Measurements from ENCODE around the gene VTI1A. TPM values are rescaled to one million over a fixed set of nuclear protein-coding genes. Genes with fewer than 3 reads are reported as not detected.

VTI1A gene
- total and polyA plus RNA-seq, 9 of the 15 experiments (the other 6 are each of a cell fraction or from before 2014, with no cell fraction given), result 9.3 to 21.4 (median 16.0) TPM

DNA sequence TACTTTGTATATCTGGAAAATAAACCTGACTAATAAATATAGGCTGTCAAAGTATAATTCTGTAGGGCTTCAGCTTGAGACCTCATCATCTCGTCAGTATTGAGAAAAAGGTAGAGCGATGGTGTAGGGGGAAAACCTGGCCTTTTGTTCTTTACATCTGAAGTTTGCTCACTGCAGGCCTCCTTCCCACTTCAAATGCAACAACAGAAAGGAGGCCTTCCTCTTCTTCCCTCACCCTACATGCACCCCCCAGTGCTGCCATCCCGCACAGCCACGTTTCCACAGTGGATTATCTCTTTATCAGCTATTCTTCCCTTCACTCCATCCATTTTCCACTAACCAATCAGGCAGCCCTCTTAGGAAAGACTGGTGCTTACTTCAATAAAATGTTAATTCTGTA is 112.3 kb downstream of the VTI1A start:
- no peak overlapping the region for H3K27ac ChIP-seq (ENCODE audit: extremely low read depth, low read depth, low read length)
- no peaks in the 10 kb centered on the region for H4K20me1 ChIP-seq (replicated peaks; ENCODE audit: control insufficient read depth, insufficient read depth, low read length)
- CTCF ChIA-PET (ENCODE audit: low intra/inter-chr PET ratio), result no interaction called here
- BruUV-seq (replicated peaks), result no TSS peak
- H3K9me3 ChIP-seq (replicated peaks; ENCODE audit: control insufficient read depth, insufficient read depth, low read depth, low read length), result no peaks in the 10 kb centered on the region
- WGBS (ENCODE audit: insufficient coverage, low coverage, missing lambda C conversion rate), result 48% methylated on average over 4 of the region's 4 CpGs
- ATAC-seq (no peak), FAIRE-seq (no peak), DNase-seq (ENCODE audit: extremely low read depth in 1 of 4, low spot score in 3 of 4) (no peak)
- no peak overlapping the region for H3K4me2 ChIP-seq (ENCODE audit: insufficient read depth, low read length)
- no peak for TF ChIP-seq PRPF4 (IDR thresholded peaks at IDR 0.05; ENCODE audit: insufficient read depth, low read depth, low read length, poor library complexity, severe bottlenecking)
- TF ChIP-seq ZNF124 (CRISPR knock-in tag; IDR thresholded peaks at IDR 0.05), result no peak
- no peak for TF ChIP-seq TEAD2 (tag; IDR thresholded peaks at IDR 0.05)
- TF ChIP-seq, protein P1, sequence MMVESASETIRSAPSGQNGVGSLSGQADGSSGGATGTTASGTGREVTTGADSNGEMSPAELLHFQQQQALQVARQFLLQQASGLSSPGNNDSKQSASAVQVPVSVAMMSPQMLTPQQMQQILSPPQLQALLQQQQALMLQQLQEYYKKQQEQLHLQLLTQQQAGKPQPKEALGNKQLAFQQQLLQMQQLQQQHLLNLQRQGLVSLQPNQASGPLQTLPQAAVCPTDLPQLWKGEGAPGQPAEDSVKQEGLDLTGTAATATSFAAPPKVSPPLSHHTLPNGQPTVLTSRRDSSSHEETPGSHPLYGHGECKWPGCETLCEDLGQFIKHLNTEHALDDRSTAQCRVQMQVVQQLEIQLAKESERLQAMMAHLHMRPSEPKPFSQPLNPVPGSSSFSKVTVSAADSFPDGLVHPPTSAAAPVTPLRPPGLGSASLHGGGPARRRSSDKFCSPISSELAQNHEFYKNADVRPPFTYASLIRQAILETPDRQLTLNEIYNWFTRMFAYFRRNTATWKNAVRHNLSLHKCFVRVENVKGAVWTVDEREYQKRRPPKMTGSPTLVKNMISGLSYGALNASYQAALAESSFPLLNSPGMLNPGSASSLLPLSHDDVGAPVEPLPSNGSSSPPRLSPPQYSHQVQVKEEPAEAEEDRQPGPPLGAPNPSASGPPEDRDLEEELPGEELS (CRISPR knock-in tag; IDR thresholded peaks at IDR 0.05; ENCODE audit: borderline replicate concordance), result no peak
- TF ChIP-seq, protein P2, sequence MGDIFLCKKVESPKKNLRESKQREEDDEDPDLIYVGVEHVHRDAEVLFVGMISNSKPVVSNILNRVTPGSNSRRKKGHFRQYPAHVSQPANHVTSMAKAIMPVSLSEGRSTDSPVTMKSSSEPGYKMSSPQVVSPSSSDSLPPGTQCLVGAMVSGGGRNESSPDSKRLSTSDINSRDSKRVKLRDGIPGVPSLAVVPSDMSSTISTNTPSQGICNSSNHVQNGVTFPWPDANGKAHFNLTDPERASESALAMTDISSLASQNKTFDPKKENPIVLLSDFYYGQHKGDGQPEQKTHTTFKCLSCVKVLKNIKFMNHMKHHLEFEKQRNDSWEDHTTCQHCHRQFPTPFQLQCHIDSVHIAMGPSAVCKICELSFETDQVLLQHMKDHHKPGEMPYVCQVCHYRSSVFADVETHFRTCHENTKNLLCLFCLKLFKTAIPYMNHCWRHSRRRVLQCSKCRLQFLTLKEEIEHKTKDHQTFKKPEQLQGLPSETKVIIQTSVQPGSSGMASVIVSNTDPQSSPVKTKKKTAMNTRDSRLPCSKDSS (IDR thresholded peaks at IDR 0.05; ENCODE audit: low read depth, partially characterized antibody), result no peak
- TF ChIP-seq, protein P3, sequence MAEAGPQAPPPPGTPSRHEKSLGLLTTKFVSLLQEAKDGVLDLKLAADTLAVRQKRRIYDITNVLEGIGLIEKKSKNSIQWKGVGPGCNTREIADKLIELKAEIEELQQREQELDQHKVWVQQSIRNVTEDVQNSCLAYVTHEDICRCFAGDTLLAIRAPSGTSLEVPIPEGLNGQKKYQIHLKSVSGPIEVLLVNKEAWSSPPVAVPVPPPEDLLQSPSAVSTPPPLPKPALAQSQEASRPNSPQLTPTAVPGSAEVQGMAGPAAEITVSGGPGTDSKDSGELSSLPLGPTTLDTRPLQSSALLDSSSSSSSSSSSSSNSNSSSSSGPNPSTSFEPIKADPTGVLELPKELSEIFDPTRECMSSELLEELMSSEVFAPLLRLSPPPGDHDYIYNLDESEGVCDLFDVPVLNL (CRISPR knock-in tag; IDR thresholded peaks at IDR 0.05; ENCODE audit: low read depth), result no peak
- no peak for TF ChIP-seq ZNF24 (IDR thresholded peaks at IDR 0.05)
- TF ChIP-seq GABPB1 (CRISPR knock-in tag; IDR thresholded peaks at IDR 0.05), result no peak
- TF ChIP-seq ASH1L (IDR thresholded peaks at IDR 0.05; ENCODE audit: borderline replicate concordance, low read depth, partially characterized antibody), result no peak
- TF ChIP-seq LEF1 (IDR thresholded peaks at IDR 0.05), result no peak
- TF ChIP-seq ZNF785 (CRISPR knock-in tag; IDR thresholded peaks at IDR 0.05), result no peak
- no peak for TF ChIP-seq HMGN3 (IDR thresholded peaks at IDR 0.05; ENCODE audit: borderline replicate concordance, extremely low read depth, insufficient read length, low read depth, low read length)
- TF ChIP-seq IFI16 (CRISPR knock-in tag; IDR thresholded peaks at IDR 0.05), result no peak
- no peak for TF ChIP-seq SPI1 (IDR thresholded peaks at IDR 0.05; ENCODE audit: borderline replicate concordance, low read depth, low read length)
- no peak for TF ChIP-seq ZNF3 (CRISPR knock-in tag; IDR thresholded peaks at IDR 0.05)
- no peak for TF ChIP-seq ZNF780A (CRISPR knock-in tag; IDR thresholded peaks at IDR 0.05)
- no peak for TF ChIP-seq GTF2A2 (tag; IDR thresholded peaks at IDR 0.05)
- no peaks in the 10 kb centered on the region for H3K79me2 ChIP-seq (ENCODE audit: control insufficient read depth, insufficient read depth, low read length)
- no peaks in the 10 kb centered on the region for H3K36me3 ChIP-seq (ENCODE audit: control insufficient read depth, insufficient read depth, low read length)
- H3K4me1 ChIP-seq (replicated peaks in 1 of 2; ENCODE audit: control insufficient read depth in 2 of 2, insufficient read depth in 2 of 2, low read length in 2 of 2), result no peaks in the 10 kb centered on the region
- POLR2A ChIA-PET, result interaction anchor here (1.2 kb wide), 1 partner anchor 10 kb away, joined by 3 read pairs; no protein-coding TSS in a partner anchor
- H3K27me3 ChIP-seq (ENCODE audit: control insufficient read depth in 2 of 2, insufficient read depth in 2 of 2, low read length in 2 of 2), result no peaks in the 10 kb centered on the region
- in situ Hi-C loops (cut with MboI), result no loop called here
- intact Hi-C loops (cut with micrococcal nuclease), result no loop called here
- H3K4me3 ChIP-seq, result no peak overlapping the region
- no peak overlapping the region for H3K9ac ChIP-seq (ENCODE audit: insufficient read depth in 1 of 2, low read depth in 2 of 2, low read length in 2 of 2)
- no peaks in the 10 kb centered on the region for H3K9me1 ChIP-seq (ENCODE audit: control insufficient read depth, insufficient read depth, low read length)
- no peak overlapping the region for H2AFZ ChIP-seq (ENCODE audit: low read depth, low read length)

All from K562 (cell line).